Suprapubic skin (tissue), 4 donors: ENCODE results near the gene DCUN1D3. TPM values are rescaled to one million over a fixed set of nuclear protein-coding genes. Genes with fewer than 3 reads are reported as not detected.

Experiments used
- DNase-seq, 2 donors: peaks; one replicate each; pipeline ENCODE4 v3.0.0-alpha.2; 2019; ENCODE audit warnings: low spot score in 2 of 2
- H3K27ac ChIP-seq: fragments of 200-600 bp; sonication (generic); one replicate; pipeline ENCODE4 v1.5.1; 2019
- H3K27me3 ChIP-seq: fragments of 200-600 bp; sonication (generic); one replicate; pipeline ENCODE4 v1.5.1; 2019
- H3K36me3 ChIP-seq: fragments of 200-600 bp; sonication (generic); one replicate; pipeline ENCODE4 v1.5.1; 2019
- H3K4me1 ChIP-seq: fragments of 200-600 bp; sonication (generic); one replicate; pipeline ENCODE4 v1.5.1; 2019
- H3K4me3 ChIP-seq: fragments of 200-600 bp; sonication (generic); one replicate; pipeline ENCODE4 v1.5.1; 2019; ENCODE audit warnings: mild to moderate bottlenecking
- H3K9me3 ChIP-seq: fragments of 200-600 bp; sonication (generic); one replicate; pipeline ENCODE4 v1.5.1; 2019
- EP300 ChIP-seq: sonication (generic); formaldehyde crosslinking; IDR thresholded peaks from one replicate; pipeline ENCODE4 v1.6.1; 2017; ENCODE audit warnings: antibody characterized with exemption
- POLR2A ChIP-seq, 2 donors: fragments of 450-650 bp; IDR thresholded peaks; one replicate each; pipeline ENCODE4 v1.6.1; 2017; ENCODE audit warnings: antibody characterized with exemption in 2 of 2, mild to moderate bottlenecking in 2 of 2, moderate library complexity in 2 of 2
- POLR2AphosphoS5 ChIP-seq, 3 donors: sonication (generic); formaldehyde crosslinking; IDR thresholded peaks; one replicate each; pipeline ENCODE4 v1.6.1; 2017; ENCODE audit warnings: antibody characterized with exemption in 3 of 3
- WGBS: methylation state at CpG from one replicate; pipeline ENCODE4 v1.1.5; 2018; 5-methylcytosine and 5-hydroxymethylcytosine counted together
- total RNA-seq, 4 donors: library from RNA; depleted of rRNA; stranded (reverse); fragments of >200 nt; gene quantifications; one replicate each; pipeline ENCODE4 v1.1.0, GENCODE V29; 2016
- TF ChIP-seq, protein P1 (sequence below), 2 donors: fragments of 200-600 bp in 1 of 2; fragments of 450-650 bp in 1 of 2; sonication (generic) in 1 of 2; IDR thresholded peaks; one replicate each; pipeline ENCODE4 v1.5.1; 2016 to 2019; ENCODE audit warnings: antibody characterized with exemption in 2 of 2, mild to moderate bottlenecking in 1 of 2, moderate library complexity in 1 of 2

Gene DCUN1D3
- total RNA-seq, 4 donors from 2014 or later = 16.6 to 31.8 (median 21.1) TPM

- no peaks in the 10 kb centered on the region for H3K27me3 ChIP-seq
- H3K4me3 ChIP-seq = no peak overlapping the region
- no peak for DNase-seq
- peaks cover 31% of the 10 kb centered on the region for H3K4me1 ChIP-seq
- no peak for TF ChIP-seq POLR2A (IDR thresholded peaks at IDR 0.05)
- TF ChIP-seq EP300 = no peak
- no peak for TF ChIP-seq POLR2AphosphoS5 (IDR thresholded peaks at IDR 0.05)
- TF ChIP-seq, protein P1, sequence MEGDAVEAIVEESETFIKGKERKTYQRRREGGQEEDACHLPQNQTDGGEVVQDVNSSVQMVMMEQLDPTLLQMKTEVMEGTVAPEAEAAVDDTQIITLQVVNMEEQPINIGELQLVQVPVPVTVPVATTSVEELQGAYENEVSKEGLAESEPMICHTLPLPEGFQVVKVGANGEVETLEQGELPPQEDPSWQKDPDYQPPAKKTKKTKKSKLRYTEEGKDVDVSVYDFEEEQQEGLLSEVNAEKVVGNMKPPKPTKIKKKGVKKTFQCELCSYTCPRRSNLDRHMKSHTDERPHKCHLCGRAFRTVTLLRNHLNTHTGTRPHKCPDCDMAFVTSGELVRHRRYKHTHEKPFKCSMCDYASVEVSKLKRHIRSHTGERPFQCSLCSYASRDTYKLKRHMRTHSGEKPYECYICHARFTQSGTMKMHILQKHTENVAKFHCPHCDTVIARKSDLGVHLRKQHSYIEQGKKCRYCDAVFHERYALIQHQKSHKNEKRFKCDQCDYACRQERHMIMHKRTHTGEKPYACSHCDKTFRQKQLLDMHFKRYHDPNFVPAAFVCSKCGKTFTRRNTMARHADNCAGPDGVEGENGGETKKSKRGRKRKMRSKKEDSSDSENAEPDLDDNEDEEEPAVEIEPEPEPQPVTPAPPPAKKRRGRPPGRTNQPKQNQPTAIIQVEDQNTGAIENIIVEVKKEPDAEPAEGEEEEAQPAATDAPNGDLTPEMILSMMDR (IDR thresholded peaks at IDR 0.05) = no peak
- no peak overlapping the region for H3K27ac ChIP-seq
- H3K9me3 ChIP-seq = no peaks in the 10 kb centered on the region
- WGBS = 80% methylated on average over 4 of the region's 4 CpGs
- peaks cover 28% of the 10 kb centered on the region for H3K36me3 ChIP-seq
Observed at GRCh38 chr16:20860361-20860760, 39.8 kb downstream of the DCUN1D3 start.

GRCh38 chr16:20859699-20860098 lies 40.5 kb downstream of the DCUN1D3 start:
- no peak for DNase-seq
- 32% methylated on average over 3 of the region's 4 CpGs for WGBS
- H3K36me3 ChIP-seq = peaks cover 28% of the 10 kb centered on the region
- no peak overlapping the region for H3K4me3 ChIP-seq
- no peaks in the 10 kb centered on the region for H3K9me3 ChIP-seq
- H3K27ac ChIP-seq = no peak overlapping the region
- no peak for TF ChIP-seq EP300
- TF ChIP-seq, protein P1 (IDR thresholded peaks at IDR 0.05) = no peak
- no peak for TF ChIP-seq POLR2AphosphoS5 (IDR thresholded peaks at IDR 0.05)
- no peak for TF ChIP-seq POLR2A (IDR thresholded peaks at IDR 0.05)
- H3K4me1 ChIP-seq = peaks cover 25% of the 10 kb centered on the region
- H3K27me3 ChIP-seq = no peaks in the 10 kb centered on the region

- 88% methylated on average over 3 of the region's 3 CpGs for WGBS
- no peaks in the 10 kb centered on the region for H3K9me3 ChIP-seq
- DNase-seq = no peak
- TF ChIP-seq POLR2A (IDR thresholded peaks at IDR 0.05) (no peak), POLR2AphosphoS5 (IDR thresholded peaks at IDR 0.05) (no peak), EP300 (no peak)
- TF ChIP-seq, protein P1 (IDR thresholded peaks at IDR 0.05) = no peak
- H3K4me1 ChIP-seq = peaks cover 26% of the 10 kb centered on the region
- H3K4me3 ChIP-seq = no peak overlapping the region
- peaks cover 28% of the 10 kb centered on the region for H3K36me3 ChIP-seq
- H3K27ac ChIP-seq = no peak overlapping the region
- no peaks in the 10 kb centered on the region for H3K27me3 ChIP-seq
Observed at GRCh38 chr16:20859229-20859628, 40.9 kb downstream of the DCUN1D3 start.

DNA sequence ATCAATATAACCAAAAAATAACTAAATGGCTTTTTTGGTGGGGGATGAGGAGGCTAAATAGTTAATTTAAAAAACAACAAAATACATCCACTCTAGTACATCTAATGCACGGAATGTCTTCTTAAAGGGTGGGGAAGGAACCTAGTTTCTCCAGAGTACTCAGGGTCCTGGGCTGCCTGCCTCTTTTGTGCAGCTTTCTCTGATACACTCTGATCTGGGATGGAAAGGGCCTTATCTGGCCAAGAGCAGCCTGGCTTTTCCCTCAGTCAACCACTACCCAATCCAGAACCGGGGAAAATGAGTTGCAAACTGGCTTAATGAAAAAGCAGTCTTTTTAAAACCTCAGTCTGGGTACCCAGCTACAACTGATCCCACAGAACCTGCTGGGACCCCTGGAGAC lies 42.9 kb downstream of the DCUN1D3 start:
- Histone ChIP-seq H3K4me1 (peaks cover 45% of the 10 kb centered on the region), H3K27ac (no peak overlapping the region), H3K9me3 (no peaks in the 10 kb centered on the region), H3K36me3 (peaks cover 26% of the 10 kb centered on the region), H3K27me3 (no peaks in the 10 kb centered on the region), H3K4me3 (no peak overlapping the region)
- WGBS = 83% methylated on average over 2 of the region's 2 CpGs
- TF ChIP-seq, protein P1 (IDR thresholded peaks at IDR 0.05) = no peak
- TF ChIP-seq POLR2AphosphoS5 (IDR thresholded peaks at IDR 0.05) = no peak
- TF ChIP-seq POLR2A (IDR thresholded peaks at IDR 0.05) = no peak
- TF ChIP-seq EP300 = no peak
- DNase-seq = no peak

- no peaks in the 10 kb centered on the region for H3K27me3 ChIP-seq
- TF ChIP-seq POLR2A (IDR thresholded peaks at IDR 0.05) (no peak), EP300 (no peak), POLR2AphosphoS5 (IDR thresholded peaks at IDR 0.05) (no peak)
- TF ChIP-seq, protein P1 (IDR thresholded peaks at IDR 0.05) = no peak
- H3K36me3 ChIP-seq = peaks cover 4% of the 10 kb centered on the region
- no peak for DNase-seq
- peaks cover 56% of the 10 kb centered on the region for H3K4me1 ChIP-seq
- no peaks in the 10 kb centered on the region for H3K9me3 ChIP-seq
- 90% methylated on average over 2 of the region's 2 CpGs for WGBS
- no peak overlapping the region for H3K27ac ChIP-seq
- no peak overlapping the region for H3K4me3 ChIP-seq
Observed at GRCh38 chr16:20854963-20855362, 45.2 kb downstream of the DCUN1D3 start.
